GM12892 (cell line): ENCODE results near the gene RASAL3.

ENCODE experiments used
- POLR2A ChIP-seq: IDR thresholded peaks from 2 replicates; pipeline ENCODE4 v1.6.1; 2011; ENCODE audit warnings: low read depth, low read length, control low read depth
- POLR2AphosphoS5 ChIP-seq: IDR thresholded peaks from 2 replicates; pipeline ENCODE4 v1.6.1; 2011; ENCODE audit warnings: low read depth, low read length, control low read depth
- TAF1 ChIP-seq: IDR thresholded peaks from 2 replicates; pipeline ENCODE4 v1.6.1; 2011; ENCODE audit warnings: low read depth, mild to moderate bottlenecking, control low read depth, low read length, borderline replicate concordance

DNA sequence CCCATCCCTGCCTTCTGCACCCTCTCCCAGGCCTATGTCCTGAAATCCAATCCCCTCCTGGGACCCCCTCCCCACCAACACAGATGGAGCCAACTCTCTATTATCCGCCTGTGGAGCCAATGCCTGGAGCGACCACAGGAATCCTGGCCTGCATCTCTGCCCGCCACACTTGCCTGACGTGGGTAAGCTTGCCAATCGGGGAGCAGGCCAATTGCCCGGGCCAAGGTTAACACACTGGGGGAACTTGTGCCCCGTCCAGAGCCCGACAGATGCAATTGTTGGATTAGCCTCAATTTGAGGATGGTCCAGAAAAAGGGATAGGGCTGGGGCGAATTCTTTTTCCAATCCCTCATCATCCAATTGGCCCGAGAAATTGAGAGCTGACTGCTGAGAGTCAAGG, 20.5 kb downstream of the RASAL3 start:
- TF ChIP-seq POLR2A (no peak), TAF1 (no peak), POLR2AphosphoS5 (no peak)
